IPS-NIHi7 (cell line): ENCODE results near the gene PIGO.

Experiments used
- DNase-seq: peaks from one replicate; pipeline ENCODE4 v3.0.0; 2012; ENCODE audit warnings: mixed read lengths; ENCODE audit errors: extremely low spot score

PIGO gene

DNA sequence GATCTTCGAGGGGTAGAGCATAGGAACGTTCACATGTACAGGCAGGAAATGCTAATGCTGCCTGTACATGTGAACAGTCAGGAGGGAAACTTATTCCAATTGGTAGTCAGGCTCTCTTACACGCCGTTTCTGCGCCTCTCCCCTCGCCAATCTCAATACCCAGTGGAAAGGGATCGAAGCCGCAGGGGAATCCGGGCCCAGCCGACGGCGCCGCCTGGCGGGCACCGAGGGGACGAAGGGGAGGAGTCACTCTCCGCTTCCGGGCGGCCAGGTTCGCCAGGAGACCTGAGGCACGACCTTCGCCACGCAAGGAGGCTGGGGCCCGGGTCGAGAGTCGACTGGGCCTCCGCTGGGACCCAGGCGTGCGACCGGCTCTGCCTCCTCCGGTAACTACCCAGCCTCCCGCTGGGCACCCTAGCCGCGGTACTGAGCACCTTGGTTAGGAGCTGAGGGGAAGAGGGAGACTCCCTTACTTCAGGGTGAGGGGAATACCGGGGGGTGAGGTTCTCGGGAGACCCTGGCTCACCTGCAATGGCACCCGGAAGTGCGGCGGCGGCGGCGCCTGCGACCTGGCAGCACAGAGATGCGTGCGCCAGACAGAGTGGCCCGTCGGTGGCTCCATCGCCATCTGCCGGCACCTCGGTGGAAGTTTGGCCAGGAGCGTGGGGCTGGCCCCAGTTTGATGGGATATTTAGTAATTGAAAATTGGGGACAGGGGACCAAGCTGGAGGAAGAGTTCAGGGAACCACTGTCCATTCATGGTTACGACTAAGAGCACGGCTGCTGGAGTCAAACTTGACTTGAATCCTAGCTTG is at the start of gene PIGO:
Gene PIGO (minus strand): TSS at position 557 of the 815 bp plus-strand sequence. CDS start 1,026 bp downstream, outside the sequence.
- DNase-seq, result peak; percentile 90

DNA sequence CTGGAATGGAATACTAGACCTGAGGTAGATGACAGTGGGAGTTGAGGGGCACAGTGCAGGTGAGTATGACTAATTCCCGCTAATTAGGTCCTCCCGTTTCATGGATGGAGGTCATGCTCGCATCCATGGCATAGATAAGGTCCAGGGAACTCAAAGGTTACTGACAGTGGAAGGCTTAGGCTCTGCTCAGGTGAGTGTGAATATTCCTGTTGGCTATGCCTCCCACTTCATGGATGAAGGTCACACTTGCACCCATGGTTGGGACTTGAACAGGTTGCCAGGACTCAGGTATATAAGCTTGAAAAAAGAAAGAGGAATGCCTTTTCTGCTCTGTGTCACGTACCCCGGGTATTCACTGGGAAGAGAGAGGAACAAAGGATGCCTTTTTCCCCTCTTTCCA is 45.6 kb upstream of the PIGO start:
- no peak for DNase-seq

DNA sequence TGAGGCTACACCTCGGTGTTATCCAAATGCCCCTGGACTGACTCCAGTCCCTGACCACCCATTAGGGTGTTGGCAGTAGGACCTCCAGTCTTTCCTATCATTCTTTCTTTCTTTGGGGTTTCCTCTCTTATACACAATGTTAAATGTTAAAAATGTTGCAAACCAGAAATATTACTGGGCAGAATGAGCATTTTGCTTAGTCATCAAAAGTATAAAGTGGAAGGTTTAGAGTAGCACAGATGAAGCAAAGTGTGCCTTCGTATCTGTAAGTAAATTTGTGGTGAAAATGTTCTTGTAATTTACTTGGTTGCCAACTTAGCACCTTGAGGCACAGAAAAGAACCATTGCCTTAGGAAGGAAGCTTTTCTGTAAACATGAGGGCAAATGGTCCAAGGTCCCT is 43.7 kb upstream of the PIGO start:
- no peak for DNase-seq

DNA sequence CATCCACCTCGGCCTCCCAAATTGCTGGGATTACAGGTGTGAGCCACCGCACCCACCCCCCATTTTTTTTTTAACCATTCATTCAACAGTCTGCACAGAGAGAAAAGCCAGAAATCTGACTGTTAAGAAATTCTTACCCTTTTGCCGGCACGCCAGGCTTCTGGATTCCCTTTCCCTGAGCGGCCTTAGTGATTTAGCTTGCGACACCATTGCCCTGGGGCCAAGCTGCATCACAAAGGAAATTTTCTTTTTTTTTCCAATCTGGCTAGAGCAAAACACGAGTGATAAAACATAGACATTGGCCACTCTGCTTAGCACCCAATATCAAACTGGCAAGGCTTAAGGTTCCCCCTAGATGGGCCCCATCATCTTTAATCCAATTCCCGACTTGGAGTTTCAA is 40.5 kb upstream of the PIGO start:
- no peak for DNase-seq

DNA sequence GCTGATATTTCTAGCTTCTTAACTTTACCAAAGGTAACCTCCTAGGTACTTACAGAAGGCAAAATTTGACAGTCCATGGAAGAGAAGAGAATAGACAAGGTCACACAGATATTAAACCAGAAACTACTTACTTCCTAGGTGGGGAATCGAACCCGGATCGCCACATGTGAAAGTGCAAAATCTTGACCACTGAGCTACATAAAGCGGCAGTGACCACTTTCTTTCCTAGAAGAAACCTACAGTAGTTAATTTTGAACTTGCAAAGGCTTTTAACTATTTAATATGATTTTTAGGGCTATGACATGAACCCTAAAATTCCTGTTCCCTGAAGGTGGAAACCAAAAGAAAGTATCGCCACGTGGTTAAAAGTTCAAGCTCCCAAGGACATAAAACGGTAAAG is 39.6 kb upstream of the PIGO start:
- DNase-seq, result no peak

DNA sequence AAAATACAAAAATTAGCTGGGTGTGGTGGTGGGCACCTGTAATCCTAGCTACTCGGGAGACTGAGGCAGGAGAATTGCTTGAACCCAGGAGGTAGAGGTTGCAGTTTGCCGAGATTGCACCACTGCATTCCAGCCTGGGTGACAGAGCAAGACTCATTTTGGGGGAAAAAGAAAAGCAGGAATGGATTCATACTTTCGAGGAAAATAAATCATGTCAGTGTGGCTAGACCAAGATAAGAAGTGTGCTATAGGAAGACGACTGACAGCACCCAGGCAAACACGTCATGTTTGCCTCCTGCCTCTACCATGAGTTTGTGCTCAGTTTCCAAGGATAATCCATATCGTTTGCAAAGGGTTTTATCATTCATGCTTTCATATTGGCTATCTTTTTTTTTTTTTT is 38.5 kb upstream of the PIGO start:
- no peak for DNase-seq

DNA sequence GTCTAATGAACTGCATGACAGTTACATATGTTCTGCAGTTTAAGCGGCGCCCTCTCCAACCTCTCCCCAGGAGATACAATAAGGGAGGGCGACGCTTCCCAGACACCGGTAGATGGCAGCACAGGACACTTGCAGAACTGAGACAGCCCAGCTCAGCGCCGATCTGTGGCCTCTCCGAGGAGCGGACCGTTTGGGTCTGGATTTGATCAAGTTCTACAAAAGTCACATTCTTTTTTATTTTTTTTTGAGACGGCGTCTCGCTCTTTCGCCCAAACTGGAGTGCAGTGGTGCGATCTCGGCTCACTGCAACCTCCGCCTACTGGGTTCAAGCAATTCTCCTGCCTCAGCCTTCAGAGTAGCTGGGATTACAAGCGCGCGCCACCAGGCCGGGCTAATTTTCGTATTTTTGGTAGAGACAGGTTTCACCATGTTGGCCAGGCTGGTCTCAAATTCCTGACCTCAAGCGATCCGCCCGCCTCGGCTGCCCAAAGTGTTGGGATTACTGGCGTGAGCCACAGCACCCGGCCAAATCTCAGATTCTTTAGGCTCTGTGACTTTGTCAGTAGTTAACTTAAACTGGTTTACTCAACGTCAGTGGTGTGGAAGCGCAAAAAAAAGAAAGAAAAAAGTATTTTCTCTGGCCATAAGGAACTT is 20.6 kb upstream of the PIGO start:
- DNase-seq, result peak; percentile 83

DNA sequence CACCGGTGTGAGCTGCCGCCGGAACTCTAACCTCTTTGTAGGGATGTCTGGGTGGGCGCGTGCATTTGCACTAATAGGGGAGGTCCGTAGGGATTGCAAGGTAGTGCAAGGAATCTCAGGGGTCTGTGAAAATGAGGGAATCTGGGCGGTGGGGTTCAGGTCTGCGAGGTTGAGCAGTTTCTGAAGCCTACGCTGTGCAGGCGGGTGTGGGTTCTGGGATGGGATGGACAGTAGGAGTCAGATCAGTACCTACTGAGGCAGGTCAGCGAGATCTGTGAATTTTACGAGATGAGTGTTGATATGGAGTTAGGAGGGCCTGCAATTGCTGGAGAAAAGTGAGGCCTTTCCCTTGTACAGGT is 20.1 kb upstream of the PIGO start:
- no peak for DNase-seq

DNA sequence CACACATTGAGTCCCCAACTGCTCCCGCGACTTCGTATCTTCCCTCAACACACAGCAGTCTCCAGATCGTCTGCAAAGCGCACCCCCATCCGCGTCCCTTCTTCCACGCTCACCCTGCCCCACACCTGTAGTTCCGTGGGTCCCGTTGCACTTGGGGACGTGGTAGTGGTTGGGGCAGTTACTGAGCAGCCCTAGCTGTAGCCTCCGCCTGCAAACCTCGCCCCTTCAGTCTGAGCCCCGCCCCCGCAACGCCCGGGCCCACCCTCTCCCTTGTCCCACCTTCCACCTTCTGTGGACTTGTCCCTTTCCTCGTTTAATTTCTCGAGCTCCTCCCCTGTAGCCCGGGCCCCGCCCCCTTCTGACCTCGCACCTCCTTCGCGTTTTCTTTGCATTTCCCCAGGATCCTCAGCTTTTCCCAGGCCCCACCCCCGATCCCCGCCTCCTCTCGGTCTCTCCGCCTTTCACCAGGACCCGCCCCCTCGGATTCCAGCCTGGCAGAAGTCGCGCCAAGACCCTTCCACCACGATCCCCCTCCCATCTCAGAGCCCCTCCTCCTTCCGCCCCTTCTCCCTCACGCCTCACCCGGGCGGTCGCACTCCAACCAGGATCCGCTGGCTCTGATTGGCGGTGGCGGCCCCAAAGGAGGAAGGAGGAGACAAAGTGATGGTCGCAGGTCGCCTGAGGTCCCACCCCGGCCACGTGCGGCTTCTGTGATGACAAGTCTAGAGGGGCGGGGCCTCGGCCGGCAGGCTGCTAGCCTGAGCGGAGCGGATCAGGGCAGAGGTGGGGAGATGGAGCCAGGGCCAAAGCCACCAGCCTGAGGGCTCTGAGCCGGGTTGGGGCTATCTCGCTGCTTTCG is 19.5 kb upstream of the PIGO start, which contains the start of gene ATOSB:
Gene ATOSB (minus strand): TSS at position 183 of the 859 bp plus-strand sequence. CDS start 7,588 bp downstream, outside the sequence.
- peak; percentile 95 for DNase-seq

DNA sequence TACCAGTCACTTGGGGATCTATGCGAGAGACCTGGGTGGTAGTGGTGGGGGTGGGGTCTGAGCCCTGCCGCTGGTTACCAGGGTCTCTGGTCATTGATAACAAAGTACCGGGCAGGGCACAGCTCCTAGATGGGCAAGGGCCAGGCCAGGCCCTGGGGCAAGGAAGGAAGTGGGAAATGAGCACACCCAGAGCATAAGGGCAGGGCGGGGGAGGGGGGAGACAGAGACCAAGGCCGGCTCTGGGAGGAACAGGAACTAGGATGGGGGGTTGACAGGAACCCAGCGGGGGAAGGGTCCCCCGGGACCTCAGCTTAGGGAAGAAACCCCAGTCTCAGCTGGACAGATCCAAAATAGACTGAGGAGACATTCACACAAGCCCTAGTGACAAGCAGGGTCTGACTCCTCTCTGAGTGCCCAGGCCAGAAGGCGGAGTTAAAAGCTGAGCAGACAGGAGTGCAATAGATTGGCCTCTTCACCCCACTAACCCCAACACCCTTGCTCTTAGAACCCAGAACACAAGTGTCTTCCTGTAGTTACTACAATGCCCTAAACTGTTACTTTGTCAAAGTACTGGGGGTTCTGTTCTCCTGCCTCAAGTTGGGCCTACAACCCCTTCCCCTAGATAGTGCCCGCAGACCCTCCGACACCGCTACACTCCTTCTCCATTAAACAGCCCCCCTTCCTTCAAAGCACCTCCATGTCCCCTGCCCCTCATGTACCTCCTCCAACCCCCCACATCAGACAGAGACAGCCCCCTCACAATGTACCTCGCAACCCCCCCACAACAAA is 18.6 kb upstream of the PIGO start:
- DNase-seq, result no peak

DNA sequence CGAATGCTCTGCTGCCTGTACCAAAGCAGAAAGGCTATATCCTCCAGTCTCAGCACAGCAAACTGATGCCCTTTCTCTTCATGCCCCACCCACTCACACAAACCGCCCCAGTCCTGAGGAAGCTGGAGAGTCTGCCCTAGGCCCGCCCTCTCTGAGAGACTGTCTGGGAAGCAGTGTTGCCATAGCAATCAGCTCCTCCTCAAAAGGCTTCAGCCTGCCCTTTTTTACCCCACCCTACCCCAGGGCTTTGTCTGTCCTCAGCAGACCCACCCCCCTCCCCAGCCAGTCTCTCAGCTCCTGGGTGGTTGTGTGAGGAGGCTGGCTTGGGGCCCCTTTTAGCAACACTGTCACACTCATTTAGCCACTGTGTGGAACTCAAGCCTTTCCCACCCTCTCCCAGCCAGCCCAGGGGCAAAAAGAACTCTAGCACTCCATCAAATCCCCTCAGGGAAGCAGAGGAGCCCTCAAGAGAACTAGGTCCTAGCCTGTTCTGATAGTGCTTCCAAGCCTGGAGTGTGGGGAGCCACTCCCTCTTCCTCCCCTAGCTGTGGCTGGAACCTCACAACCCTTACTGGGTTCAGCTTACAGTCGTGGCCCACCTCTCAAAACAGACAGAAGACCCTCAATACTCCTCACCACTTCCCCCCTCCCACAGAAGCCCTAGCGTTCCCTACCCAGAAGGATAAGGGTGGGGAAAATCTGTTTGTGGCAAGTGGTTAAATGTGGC is 17.9 kb upstream of the PIGO start:
- peak; percentile 78 for DNase-seq

DNA sequence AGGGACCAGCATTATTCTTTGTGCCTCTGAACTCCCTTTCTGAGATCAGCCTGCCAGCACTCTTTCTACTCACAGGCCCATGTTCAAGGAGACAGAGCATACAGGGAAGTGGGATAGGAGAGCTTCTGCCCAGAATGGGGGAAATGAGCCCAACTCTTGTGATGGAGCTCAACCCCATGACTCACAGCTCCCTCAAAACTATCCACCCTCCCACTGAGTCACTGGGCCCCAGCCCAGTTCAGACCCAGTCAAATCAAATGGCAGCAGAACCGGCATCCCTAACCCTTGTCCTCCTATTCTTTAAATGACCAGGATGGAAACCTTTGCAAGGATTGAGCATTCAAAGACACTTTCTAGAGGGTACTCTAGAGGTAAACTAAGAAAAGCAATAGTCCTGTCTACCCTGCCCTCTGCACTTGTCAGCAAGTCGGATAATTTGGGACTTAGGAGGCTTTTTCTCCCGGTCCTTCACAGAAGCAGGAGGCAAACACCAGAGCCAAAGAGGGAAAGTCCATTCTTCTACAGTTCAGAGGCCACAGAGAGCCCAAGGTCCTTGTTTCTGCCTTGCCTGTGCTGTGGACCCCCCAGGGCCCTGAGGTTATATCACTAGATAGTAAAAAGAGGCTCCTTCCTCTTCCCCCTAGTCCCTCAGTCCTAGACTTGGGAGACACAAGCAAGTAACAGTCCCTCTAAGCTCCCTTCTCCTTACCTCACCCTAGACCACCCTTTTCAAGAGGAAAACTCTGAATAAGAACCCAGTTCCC is 16.0 kb upstream of the PIGO start:
- DNase-seq, result no peak

DNA sequence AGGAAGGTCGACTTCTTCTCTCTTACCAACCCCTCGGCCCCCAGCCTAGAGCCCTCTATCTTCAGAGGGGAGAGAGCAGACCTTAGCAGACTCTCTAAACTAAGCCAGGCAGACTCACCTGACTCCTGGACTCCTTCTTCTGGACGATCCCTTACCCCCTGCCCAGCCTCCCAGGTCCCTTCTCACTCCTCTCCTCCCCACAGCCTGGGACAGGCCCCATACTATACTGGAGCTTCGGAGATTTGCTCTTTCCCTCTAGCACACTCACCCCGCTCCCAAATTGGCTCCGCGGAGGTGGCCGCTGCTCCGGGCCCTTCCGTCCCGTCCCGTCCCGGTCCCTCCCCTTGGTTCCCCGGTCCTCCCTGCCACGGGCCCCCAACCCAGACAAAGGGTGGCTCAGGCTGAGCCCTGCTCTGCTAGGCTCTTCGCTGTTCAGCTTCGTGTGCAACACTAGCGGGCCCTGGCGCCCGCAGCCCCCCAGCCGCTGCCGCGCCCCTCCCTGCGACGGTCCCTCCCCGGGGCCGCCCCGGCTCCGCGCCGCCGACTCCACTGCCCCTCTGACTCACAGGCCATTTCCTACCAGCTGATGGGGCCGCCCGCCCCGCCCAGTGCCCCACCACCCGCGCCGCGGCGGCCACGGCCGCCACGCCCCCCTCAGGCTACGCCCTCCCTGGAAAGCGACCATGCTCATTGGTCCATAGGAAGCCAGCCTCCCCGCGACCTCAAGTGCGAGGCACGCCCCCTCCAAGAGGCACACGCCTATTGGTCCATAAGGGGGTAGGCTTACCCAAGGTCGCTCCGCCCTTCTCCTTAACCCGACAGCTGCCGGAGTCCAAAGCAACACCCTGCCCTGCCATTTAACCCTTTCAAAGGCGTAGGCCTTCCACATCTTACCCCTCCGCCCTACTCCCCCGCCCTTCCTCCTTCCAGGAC is 14.9 kb upstream of the PIGO start:
- peak; percentile 95 for DNase-seq

DNA sequence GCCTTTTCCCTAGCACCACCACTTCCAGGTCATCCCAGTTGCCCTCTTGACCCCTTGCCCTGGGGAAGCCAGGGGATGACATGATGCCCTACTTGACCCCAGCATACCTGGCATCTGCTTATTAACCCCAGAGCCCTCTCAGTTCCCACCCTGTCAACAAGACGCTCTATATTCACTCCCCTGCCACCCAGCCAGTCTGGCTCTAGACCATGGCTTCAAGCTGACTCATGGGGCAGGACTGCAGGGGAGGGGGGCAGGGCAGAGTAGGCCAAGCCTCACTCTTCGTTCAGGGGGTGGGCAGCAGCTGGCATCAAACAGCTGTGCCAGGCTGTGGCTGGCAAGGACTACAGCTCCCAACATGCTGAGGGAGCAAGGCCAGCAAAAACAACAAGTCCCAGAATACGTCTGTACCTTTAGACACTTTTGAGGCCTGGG is 14.0 kb upstream of the PIGO start:
- DNase-seq, result no peak

DNA sequence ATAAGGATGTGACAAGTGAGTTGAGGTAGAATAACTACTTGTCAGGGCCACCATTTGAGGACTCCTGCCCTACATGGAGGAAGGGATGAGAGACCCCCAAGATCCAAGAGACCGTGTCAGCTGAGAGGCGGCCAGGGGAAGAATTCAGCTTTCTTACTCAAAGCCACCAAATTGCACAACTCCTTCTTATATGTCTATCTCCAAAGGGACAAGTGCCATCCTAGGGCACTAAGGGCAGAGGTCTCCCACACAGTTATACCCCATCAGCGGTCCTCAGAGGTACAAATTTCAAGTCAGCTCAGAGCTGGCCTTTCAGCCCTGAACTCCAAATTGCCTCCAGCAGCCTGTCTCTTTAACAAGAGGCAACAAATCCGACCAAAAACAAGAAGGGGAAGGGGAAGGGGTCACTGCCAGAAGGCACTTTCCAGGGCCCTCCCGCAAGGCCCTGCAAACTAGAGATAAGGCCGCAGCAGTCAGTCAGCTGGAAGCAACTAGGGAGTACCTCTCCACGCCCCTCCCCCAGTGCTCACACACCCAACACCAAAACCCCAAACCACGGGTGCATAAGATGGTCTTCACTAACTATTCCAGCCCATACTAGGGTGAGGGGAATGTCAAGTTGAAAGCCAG is 12.7 kb upstream of the PIGO start:
- DNase-seq, result no peak

DNA sequence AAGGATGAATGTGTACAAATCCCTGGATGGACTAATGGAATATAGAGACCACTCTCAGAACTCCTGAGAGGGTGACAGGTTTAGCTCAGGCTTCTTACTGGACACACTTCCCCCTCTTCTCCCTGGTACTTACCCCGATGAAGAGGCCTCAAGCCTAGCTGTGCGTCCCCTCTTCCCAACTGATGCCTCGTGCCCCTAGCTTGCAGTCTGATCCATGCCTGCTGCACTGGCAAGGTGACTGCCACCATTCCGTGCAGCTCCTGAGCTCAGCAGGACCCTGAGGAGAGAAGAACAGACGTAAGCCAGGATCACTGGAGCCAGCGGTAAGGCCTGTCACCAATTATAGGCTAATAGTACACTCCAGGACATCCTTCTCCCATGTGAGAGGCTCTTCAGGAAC is 12.1 kb upstream of the PIGO start:
- DNase-seq, result no peak

DNA sequence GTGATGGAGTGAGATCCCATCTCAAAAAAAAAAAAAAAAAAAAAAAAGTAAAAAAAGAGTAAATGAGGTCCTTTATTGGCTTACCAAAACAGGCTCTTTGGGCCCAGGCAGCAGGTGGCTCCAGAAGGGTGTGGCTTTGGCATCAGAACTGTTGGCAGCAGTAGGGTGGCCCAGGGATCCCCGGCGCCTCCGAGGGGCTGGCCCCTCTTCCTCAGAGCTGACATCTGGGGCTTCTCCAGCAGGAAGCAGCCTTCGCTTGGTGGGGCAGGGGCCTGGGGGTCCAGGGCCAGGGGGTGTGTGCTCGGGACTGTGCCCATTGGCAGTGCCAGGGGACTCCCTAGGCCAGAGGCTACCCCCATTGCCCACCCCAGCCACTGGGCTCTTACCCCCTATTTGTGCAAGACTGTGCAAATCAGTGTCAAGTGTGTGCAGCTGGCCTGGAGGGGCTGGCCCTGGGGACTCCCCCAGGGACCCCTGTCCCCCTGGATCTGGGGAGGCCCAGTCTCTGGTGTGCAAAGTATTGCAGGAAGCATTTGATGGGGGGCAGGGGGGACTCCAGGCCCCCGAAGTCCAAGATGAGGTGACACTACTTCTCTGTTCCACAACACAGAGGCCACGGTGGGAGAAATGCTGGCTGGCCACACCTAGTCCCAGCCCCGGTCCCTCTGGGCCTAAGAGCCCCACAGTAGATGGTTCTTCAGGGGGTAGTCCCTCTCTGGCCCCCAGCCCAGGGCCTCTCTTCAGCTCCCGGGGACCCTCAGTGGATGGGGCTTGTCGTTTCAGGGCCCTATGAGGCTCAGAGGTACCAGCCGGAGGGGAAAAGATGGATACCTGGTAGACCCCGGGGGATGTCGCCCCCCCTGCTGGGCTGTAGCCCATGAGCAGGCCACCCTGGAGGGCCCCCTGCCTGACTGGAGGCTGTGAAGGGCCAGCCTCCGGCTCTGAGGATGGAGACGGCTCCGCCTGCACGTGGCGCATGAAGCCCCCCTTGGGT is 11.2 kb upstream of the PIGO start:
- no peak for DNase-seq
